PC-9 (cell line): Measurements from ENCODE around the gene PPP1R9B. TPM values are rescaled to one million over a fixed set of nuclear protein-coding genes. Genes with fewer than 3 reads are reported as not detected.
A peak's percentile ranks its signal among the peaks of the same experiment; 100 is the strongest.

ENCODE experiments used
- Bru-seq: library from RNA; stranded (reverse); fragments of 400-500 nt; gene quantifications from one replicate; lab custom pipeline; 2021; lab: Mats Ljungman, UMichigan
- BruChase-seq, 2 experiments: library from RNA; stranded (reverse); fragments of 400-500 nt; gene quantifications; one replicate each; lab custom pipeline; 2021; lab: Mats Ljungman, UMichigan
- BruUV-seq: library from RNA; stranded (reverse); fragments of 400-500 nt; replicated peaks from 2 replicates; lab custom pipeline; 2021; lab: Mats Ljungman, UMichigan
- CTCF ChIA-PET: fragments of 300-600 bp; sonication (Branson Sonifier 250); formaldehyde crosslinking; loops from one replicate; lab custom pipeline; 2022; ENCODE audit warnings: antibody characterized with exemption; lab: Charles Lee
- POLR2A ChIA-PET: fragments of 300-600 bp; sonication (Branson Sonifier 250); formaldehyde crosslinking; loops from one replicate; lab custom pipeline; 2022; ENCODE audit warnings: antibody characterized with exemption; ENCODE audit not compliant: unreplicated experiment; lab: Charles Lee
- DNase-seq, 2 experiments: peaks; one replicate each; pipeline versions ENCODE4 v3.0.0 to v3.0.0-alpha.2; 2015 to 2022; ENCODE audit warnings: mixed read lengths in 1 of 2
- H2AFZ ChIP-seq: fragments of 200-600 bp; sonication (generic); 2 replicates; pipeline ENCODE4 v1.8.1; 2017; ENCODE audit warnings: antibody characterized with exemption
- H3F3A ChIP-seq: fragments of 200-600 bp; sonication (generic); 2 replicates; pipeline ENCODE4 v1.8.1; 2017; ENCODE audit warnings: antibody characterized with exemption, mild to moderate bottlenecking, low read depth; ENCODE audit not compliant: insufficient read depth
- H3K27ac ChIP-seq: fragments of 200-600 bp; sonication (generic); 2 replicates; pipeline ENCODE4 v1.6.1; 2016; ENCODE audit warnings: mixed run types
- H3K27me3 ChIP-seq: fragments of 200-600 bp; sonication (generic); 2 replicates; pipeline ENCODE4 v1.6.1; 2016; ENCODE audit warnings: low read depth, mixed run types; ENCODE audit not compliant: insufficient read depth
- H3K36me3 ChIP-seq: fragments of 200-600 bp; sonication (generic); 2 replicates; pipeline ENCODE4 v1.6.1; 2016; ENCODE audit warnings: low read depth, mixed run types
- H3K4me1 ChIP-seq: fragments of 200-600 bp; sonication (generic); replicated peaks from 2 replicates; pipeline ENCODE4 v1.6.1; 2016; ENCODE audit warnings: mixed run types; ENCODE audit not compliant: insufficient read depth
- H3K4me2 ChIP-seq: fragments of 200-600 bp; sonication (generic); 2 replicates; pipeline ENCODE4 v1.6.1; 2017; ENCODE audit warnings: mixed run types
- H3K4me3 ChIP-seq: fragments of 200-600 bp; sonication (generic); 2 replicates; pipeline ENCODE4 v1.6.1; 2016; ENCODE audit warnings: mixed run types
- H3K79me2 ChIP-seq: fragments of 200-600 bp; sonication (generic); 2 replicates; pipeline ENCODE4 v1.6.1; 2017; ENCODE audit warnings: low read depth, mixed run types
- H3K9me2 ChIP-seq: fragments of 200-600 bp; sonication (generic); 2 replicates; pipeline ENCODE4 v1.8.1; 2017; ENCODE audit warnings: mild to moderate bottlenecking; ENCODE audit not compliant: insufficient read depth
- H3K9me3 ChIP-seq: fragments of 200-600 bp; sonication (generic); 2 replicates; pipeline ENCODE4 v1.8.1; 2016; ENCODE audit warnings: low read depth; ENCODE audit not compliant: insufficient read depth
- H4K20me1 ChIP-seq: fragments of 200-600 bp; sonication (generic); 2 replicates; pipeline ENCODE4 v1.8.1; 2017; ENCODE audit not compliant: insufficient read depth
- EZH2 ChIP-seq: fragments of 200-600 bp; sonication (generic); IDR thresholded peaks from 2 replicates; pipeline ENCODE4 v1.8.0; 2017; ENCODE audit warnings: antibody characterized with exemption, low read depth
- intact Hi-C: fragments of 100-400 bp; cut with micrococcal nuclease; formaldehyde crosslinking; loops from one replicate; pipeline ENCODE4 v1.10.0; 2022; ENCODE audit not compliant: unreplicated experiment
- long read RNA-seq: library from polyadenylated mRNA; stranded (forward); transcript quantifications from one replicate; pipeline ENCODE4 v2.0.0, GENCODE V29; 2022
- total RNA-seq: library from RNA; stranded (reverse); gene quantifications from 2 replicates; pipeline ENCODE4 v1.2.3, GENCODE V29; 2021
- TF ChIP-seq, protein P1 (sequence below): fragments of 200-600 bp; sonication (generic); conservative IDR thresholded peaks from 2 replicates; pipeline ENCODE4 v1.6.1; 2017; ENCODE audit warnings: mixed run types, antibody characterized with exemption, mild to moderate bottlenecking, moderate library complexity

PPP1R9B gene, protein sequence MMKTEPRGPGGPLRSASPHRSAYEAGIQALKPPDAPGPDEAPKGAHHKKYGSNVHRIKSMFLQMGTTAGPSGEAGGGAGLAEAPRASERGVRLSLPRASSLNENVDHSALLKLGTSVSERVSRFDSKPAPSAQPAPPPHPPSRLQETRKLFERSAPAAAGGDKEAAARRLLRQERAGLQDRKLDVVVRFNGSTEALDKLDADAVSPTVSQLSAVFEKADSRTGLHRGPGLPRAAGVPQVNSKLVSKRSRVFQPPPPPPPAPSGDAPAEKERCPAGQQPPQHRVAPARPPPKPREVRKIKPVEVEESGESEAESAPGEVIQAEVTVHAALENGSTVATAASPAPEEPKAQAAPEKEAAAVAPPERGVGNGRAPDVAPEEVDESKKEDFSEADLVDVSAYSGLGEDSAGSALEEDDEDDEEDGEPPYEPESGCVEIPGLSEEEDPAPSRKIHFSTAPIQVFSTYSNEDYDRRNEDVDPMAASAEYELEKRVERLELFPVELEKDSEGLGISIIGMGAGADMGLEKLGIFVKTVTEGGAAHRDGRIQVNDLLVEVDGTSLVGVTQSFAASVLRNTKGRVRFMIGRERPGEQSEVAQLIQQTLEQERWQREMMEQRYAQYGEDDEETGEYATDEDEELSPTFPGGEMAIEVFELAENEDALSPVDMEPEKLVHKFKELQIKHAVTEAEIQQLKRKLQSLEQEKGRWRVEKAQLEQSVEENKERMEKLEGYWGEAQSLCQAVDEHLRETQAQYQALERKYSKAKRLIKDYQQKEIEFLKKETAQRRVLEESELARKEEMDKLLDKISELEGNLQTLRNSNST
- total RNA-seq (34.0 and 35.8 TPM in 2 replicates), Bru-seq, nascent RNA (percentile 55 among the genes with signal in this experiment), BruChase-seq, experiment 1, labeled RNA remaining after a 2-hour chase (percentile 67 among the genes with signal in this experiment), BruChase-seq, experiment 2, labeled RNA remaining after a 6-hour chase (percentile 85 among the genes with signal in this experiment)
- long read RNA-seq, full-length matches to known transcripts = 1 of 9 reads
- long read RNA-seq, partial matches to known transcripts = 8 of 9 reads
- long read RNA-seq, other reads (novel, unspliced or antisense) = 0 of 9 reads

DNA sequence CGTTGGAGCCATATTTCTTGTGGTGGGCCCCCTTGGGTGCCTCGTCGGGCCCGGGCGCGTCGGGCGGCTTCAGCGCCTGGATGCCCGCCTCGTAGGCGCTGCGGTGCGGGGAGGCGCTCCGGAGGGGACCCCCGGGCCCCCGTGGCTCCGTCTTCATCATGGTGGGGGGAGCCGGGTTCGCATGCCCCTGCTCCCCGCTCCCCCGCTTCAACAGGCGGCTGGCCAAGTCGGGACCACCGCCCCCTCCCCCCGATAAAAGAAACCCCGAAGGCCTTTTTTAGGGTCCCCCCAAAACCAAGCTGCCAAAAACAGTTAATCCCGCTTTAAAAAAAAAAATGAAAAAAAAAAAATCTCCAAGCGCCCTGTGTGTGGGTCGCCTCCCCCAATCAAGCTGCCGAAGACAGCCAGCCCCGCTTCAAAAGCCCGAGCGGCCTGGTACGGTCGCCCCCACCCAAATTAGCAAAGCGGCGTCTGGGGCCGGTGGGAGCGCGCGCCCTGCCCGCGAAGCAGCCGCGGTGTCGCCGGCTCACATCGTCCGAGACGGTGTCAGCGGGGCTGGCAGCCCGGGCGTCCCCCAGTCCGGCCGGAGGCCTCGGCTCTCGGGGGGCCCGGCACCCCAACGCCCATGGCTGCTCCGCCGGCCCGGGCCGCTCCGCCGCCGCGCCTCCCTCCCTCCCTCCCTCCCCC, at the start of gene PPP1R9B:
Gene PPP1R9B (minus strand): TSS at position 324 of the 687 bp plus-strand sequence. CDS start 164 bp downstream, at position 160.
- H3K9me3 ChIP-seq = no peaks in the 10 kb centered on the region
- peak within 1 kb of the TSS; percentile 95 for H3K4me2 ChIP-seq
- H3K4me3 ChIP-seq = peak within 1 kb of the TSS; percentile 70
- peak within 1 kb of the TSS; percentile 73 for H2AFZ ChIP-seq
- ChIA-PET CTCF (interaction anchor here (0.6 to 0.9 kb wide), 3 partner anchors 10 to 635 kb away, joined by 5 to 8 read pairs (median 5); no protein-coding TSS in a partner anchor), POLR2A (interaction anchor here (0.7 kb wide), 1 partner anchor 264 kb away, joined by 16 read pairs; no protein-coding TSS in a partner anchor)
- TF ChIP-seq EZH2 = no peak
- TF ChIP-seq, protein P1, sequence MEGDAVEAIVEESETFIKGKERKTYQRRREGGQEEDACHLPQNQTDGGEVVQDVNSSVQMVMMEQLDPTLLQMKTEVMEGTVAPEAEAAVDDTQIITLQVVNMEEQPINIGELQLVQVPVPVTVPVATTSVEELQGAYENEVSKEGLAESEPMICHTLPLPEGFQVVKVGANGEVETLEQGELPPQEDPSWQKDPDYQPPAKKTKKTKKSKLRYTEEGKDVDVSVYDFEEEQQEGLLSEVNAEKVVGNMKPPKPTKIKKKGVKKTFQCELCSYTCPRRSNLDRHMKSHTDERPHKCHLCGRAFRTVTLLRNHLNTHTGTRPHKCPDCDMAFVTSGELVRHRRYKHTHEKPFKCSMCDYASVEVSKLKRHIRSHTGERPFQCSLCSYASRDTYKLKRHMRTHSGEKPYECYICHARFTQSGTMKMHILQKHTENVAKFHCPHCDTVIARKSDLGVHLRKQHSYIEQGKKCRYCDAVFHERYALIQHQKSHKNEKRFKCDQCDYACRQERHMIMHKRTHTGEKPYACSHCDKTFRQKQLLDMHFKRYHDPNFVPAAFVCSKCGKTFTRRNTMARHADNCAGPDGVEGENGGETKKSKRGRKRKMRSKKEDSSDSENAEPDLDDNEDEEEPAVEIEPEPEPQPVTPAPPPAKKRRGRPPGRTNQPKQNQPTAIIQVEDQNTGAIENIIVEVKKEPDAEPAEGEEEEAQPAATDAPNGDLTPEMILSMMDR = no peak
- H3K79me2 ChIP-seq = peaks cover 50% of the 10 kb centered on the region
- no peaks in the 10 kb centered on the region for H3K27me3 ChIP-seq
- peaks cover 33% of the 10 kb centered on the region for H4K20me1 ChIP-seq
- peaks cover 56% of the 10 kb centered on the region for H3F3A ChIP-seq
- peak within 1 kb of the TSS; percentile 86 for H3K27ac ChIP-seq
- H3K9me2 ChIP-seq = no peaks in the 10 kb centered on the region
- 0 out of 2 replicates have a peak, but pooled peaks cover 5% of the 10 kb centered on the region for H3K36me3 ChIP-seq
- peaks cover 71% of the 10 kb centered on the region for H3K4me1 ChIP-seq
- BruUV-seq = TSS peak; percentile 19
- intact Hi-C loops = loop anchor here (5.0 kb wide), 1 partner anchor 263 kb away; no protein-coding TSS in a partner anchor
- no peak for DNase-seq

DNA sequence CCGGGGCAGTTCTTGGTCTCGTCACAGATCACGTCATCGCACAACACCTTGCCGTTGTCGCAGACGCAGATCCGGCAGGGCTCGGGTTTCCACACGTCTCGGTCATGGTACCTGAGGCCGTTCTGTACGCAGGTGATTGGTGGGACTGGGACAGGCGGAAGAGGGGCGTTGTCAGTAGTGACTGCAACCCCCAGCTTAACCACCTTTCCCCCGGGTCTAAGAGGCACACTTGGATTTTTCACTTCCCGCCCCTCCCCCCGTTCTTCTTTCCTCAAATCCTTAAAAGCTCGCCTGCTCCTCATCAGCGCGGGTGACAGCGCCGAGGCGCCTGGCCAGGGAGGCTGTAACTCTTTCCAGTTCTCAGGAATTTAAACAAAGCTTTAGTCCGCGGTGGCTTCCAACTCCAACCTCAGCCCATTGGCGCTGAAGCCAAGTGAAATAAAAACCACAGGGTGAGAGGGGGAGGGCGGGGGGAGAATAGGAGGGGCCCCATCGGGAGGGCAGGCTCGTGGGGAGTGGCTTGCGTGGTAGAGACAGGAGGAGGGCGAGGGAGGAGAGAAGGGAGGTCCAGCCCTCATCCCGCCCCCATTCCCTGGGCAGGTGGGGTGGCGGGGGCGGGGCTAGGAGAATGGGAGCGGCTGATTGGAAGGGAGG, 49.5 kb upstream of the PPP1R9B start:
- TF ChIP-seq EZH2 = no peak
- TF ChIP-seq, protein P1 = no peak
- Histone ChIP-seq H3K9me2 (no peaks in the 10 kb centered on the region), H3K27ac (peak overlapping the region; percentile 84), H3F3A (peaks cover 15% of the 10 kb centered on the region; the same call in 1 of the 2 replicates), H2AFZ (peak overlapping the region; percentile 80), H3K4me2 (peak overlapping the region; percentile 92), H3K4me3 (peak overlapping the region; percentile 62), H3K4me1 (peaks cover 22% of the 10 kb centered on the region), H3K36me3 (no peaks in the 10 kb centered on the region), H3K9me3 (no peaks in the 10 kb centered on the region), H3K79me2 (no peaks in the 10 kb centered on the region), H3K27me3 (peaks cover 41% of the 10 kb centered on the region), H4K20me1 (no peaks in the 10 kb centered on the region)
- TSS peak; percentile 93 for BruUV-seq
- DNase-seq = peak; percentile 87 to 92
- ChIA-PET POLR2A (interaction anchor here (0.6 to 1.0 kb wide), 2 partner anchors 73 to 244 kb away, joined by 3 to 6 read pairs; no protein-coding TSS in a partner anchor), CTCF (interaction anchor here (0.5 to 1.3 kb wide), 15 partner anchors 31 to 460 kb away, joined by 3 to 23 read pairs (median 8); partner anchors contain the start of gene TMEM92)
- intact Hi-C loops = loop anchor here (1.0 to 10.0 kb wide), 7 partner anchors 22 to 495 kb away; no protein-coding TSS in a partner anchor
